Aorta (tissue), 5 donors: ENCODE measurements around the gene MMEL1. TPM values are rescaled to one million over a fixed set of nuclear protein-coding genes. Genes with fewer than 3 reads are reported as not detected.
"Not testable (repeated sequence)": the region's sequence is repeated elsewhere in the genome, so short reads cannot be mapped to it uniquely, and the experiment has no call there.

Experiments used
- ATAC-seq: fragments of 200-7000 bp; cut with Tn5 transposase; one replicate; pipeline ENCODE4 v1.9.1; 2022; ENCODE audit warnings: moderate library complexity; ENCODE audit not compliant: low FRiP score
- DNase-seq, 2 donors: peaks; one replicate each; pipeline ENCODE4 v3.0.0-alpha.2; 2020
- H3K27ac ChIP-seq, 2 donors: one replicate each; pipeline ENCODE4 v1.5.1; 2013; ENCODE audit warnings: low read length in 2 of 2, mild to moderate bottlenecking in 2 of 2, moderate library complexity in 2 of 2, control low read depth in 1 of 2, inconsistent platforms in 1 of 2, low read depth in 1 of 2
- H3K27me3 ChIP-seq, 2 donors: one replicate each; pipeline ENCODE4 v1.6.1; 2013; ENCODE audit warnings: control low read depth in 1 of 2, low read length in 1 of 2, mild to moderate bottlenecking in 1 of 2, moderate library complexity in 1 of 2; ENCODE audit not compliant: insufficient read depth in 2 of 2, control insufficient read depth in 1 of 2
- H3K36me3 ChIP-seq, 2 donors: one replicate each; pipeline ENCODE4 v1.6.1; 2013; ENCODE audit warnings: control low read depth in 1 of 2, low read length in 1 of 2, mild to moderate bottlenecking in 1 of 2; ENCODE audit not compliant: insufficient read depth in 2 of 2, control insufficient read depth in 1 of 2
- H3K4me1 ChIP-seq, 2 donors: one replicate each; pipeline ENCODE4 v1.6.1; 2013; ENCODE audit warnings: low read length in 2 of 2, control low read depth in 1 of 2, mild to moderate bottlenecking in 1 of 2, moderate library complexity in 1 of 2; ENCODE audit not compliant: insufficient read depth in 2 of 2, control insufficient read depth in 1 of 2
- H3K4me3 ChIP-seq, 2 donors: one replicate each; pipeline ENCODE4 v1.5.1; 2013; ENCODE audit warnings: low read length in 2 of 2, control low read depth in 1 of 2, mild to moderate bottlenecking in 1 of 2
- H3K9me3 ChIP-seq: one replicate; pipeline ENCODE4 v1.6.1; 2013; ENCODE audit warnings: mild to moderate bottlenecking, low read length; ENCODE audit not compliant: control insufficient read depth
- WGBS, 2 donors: extraction: QIAGEN DNeasy Blood & Tissue Kit; methylation state at CpG; one replicate each; pipeline ENCODE4 v1.1.7; 2013; 5-methylcytosine and 5-hydroxymethylcytosine counted together
- intact Hi-C, 2 donors: fragments of 100-400 bp; cut with DNase I; formaldehyde crosslinking; loops; one replicate each; pipeline versions ENCODE4 v1.14.2 to v1.15.0; 2022
- long read RNA-seq, 2 donors: library from polyadenylated mRNA; unstranded; transcript quantifications; one replicate each; pipeline ENCODE4 v2.0.0, GENCODE V29; 2020 to 2021
- polyA plus RNA-seq, 2 donors: library from polyadenylated mRNA; stranded (reverse); fragments of 200-250 nt; gene quantifications; one replicate each; pipeline ENCODE4 v1.2.3, GENCODE V29; 2013
- total RNA-seq, 2 donors: library from RNA; stranded (reverse); fragmentation: NEBNext Ultra II Directional; extraction: Animal tissue kit (Norgen Biotek cat#: 25700); gene quantifications; one replicate each; pipeline ENCODE4 v1.2.1, GENCODE V29; 2021
- donor health status: healthy with polysubstance abuse.
- donor health status: Bipolar disorder and iron deficiency.
- donor health status: DM: no; HTN: no; CAD: no.
- donor health status: DM: no; HTN: no; CAD: no.
- donor health status: DM: yes; HTN: yes; CAD: no.

The MMEL1 gene, protein sequence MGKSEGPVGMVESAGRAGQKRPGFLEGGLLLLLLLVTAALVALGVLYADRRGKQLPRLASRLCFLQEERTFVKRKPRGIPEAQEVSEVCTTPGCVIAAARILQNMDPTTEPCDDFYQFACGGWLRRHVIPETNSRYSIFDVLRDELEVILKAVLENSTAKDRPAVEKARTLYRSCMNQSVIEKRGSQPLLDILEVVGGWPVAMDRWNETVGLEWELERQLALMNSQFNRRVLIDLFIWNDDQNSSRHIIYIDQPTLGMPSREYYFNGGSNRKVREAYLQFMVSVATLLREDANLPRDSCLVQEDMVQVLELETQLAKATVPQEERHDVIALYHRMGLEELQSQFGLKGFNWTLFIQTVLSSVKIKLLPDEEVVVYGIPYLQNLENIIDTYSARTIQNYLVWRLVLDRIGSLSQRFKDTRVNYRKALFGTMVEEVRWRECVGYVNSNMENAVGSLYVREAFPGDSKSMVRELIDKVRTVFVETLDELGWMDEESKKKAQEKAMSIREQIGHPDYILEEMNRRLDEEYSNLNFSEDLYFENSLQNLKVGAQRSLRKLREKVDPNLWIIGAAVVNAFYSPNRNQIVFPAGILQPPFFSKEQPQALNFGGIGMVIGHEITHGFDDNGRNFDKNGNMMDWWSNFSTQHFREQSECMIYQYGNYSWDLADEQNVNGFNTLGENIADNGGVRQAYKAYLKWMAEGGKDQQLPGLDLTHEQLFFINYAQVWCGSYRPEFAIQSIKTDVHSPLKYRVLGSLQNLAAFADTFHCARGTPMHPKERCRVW
- total RNA-seq (1 to 10 TPM in 1 of 2 donors, under 1 TPM in 1; 0.94 to 2.4 TPM), polyA plus RNA-seq (1 to 10 TPM in 1 of 2 donors, under 1 TPM in 1; 0.63 to 1.8 TPM)
- long read RNA-seq, donor 1 = 0 reads
- long read RNA-seq, donor 2 = 0 reads

DNA sequence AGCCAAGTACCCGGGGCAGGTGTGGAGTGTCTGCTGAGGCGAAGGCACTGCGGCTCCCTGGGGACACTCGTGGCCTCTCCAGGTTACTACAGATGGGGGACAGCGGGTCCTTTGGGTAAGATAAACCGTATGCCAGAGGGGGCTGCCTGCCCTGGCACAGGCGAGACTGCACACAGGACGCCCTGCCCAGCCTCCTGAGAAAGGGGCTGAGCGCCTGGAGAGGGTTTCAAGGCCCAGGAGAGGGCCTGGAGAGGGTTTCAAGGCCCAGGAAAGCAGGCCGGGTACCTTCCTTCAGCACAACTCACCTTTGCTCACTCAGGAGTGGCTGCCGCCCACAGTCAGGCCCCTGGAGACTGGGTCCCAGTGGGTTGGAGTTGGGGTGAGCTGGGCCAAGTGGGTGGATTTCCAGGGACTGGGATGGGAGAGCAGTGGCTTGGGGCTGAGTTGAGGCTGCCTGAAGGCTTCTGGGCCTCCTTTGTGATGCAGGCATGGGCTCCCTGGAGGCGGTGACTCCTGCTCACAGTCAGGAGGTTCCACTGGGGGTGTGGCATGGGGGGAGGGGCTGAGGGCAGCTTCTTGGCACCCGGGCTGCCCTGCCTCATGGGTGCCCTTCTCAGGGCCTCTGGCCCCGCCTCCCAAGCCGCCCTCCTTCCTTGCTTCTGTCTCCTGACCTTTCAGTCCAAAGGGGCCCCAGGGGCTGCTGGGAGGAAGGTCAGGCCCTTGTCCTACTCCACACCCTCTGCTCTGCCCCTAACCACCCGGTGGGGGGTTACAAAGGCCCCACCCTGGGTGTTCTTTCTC is at the start of gene MMEL1:
TSS of gene MMEL1 (minus strand) at position 456 of the 801 bp plus-strand sequence. CDS start 3,532 bp downstream, outside the sequence.
- Histone ChIP-seq H3K4me3 (no peak within 1 kb of the TSS), H3K9me3 (peaks cover 2% of the 10 kb centered on the region), H3K36me3 (no peaks in the 10 kb centered on the region), H3K27me3 (no peaks in the 10 kb centered on the region), H3K4me1 (no peaks in the 10 kb centered on the region), H3K27ac (no peak within 1 kb of the TSS)
- intact Hi-C loops = no loop called here
- no peak for DNase-seq
- no peak for ATAC-seq
- WGBS, 2 donors = 64 to 68% methylated on average over 15 to 16 of the region's 16 CpGs

DNA sequence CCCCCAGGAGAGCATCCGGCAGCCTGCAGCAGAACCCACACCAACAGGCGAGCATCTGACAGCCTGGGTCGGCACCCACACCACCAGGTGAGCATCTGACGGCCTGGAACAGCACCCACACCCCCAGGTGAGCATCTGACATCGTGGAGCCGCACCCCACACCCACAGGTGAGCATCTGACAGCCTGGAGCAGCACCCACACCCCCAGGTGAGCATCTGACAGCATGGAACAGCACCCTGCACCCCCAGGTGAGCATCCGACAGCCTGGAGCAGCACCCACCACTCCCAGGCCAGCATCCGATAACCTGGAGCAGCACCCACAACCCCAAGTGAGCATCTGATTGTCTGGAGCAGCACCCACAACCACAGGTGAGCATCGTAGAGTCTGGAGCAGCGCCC is 43.9 kb upstream of the MMEL1 start:
- H3K27ac ChIP-seq, ATAC-seq, H3K4me1 ChIP-seq, H3K4me3 ChIP-seq, DNase-seq, H3K9me3 ChIP-seq, intact Hi-C loops, H3K27me3 ChIP-seq, H3K36me3 ChIP-seq: not testable (repeated sequence)
- 31% methylated on average over 3 of the region's 10 CpGs; no CpG with 5 or more reads in 1 of the 2 donors for WGBS, 2 donors

DNA sequence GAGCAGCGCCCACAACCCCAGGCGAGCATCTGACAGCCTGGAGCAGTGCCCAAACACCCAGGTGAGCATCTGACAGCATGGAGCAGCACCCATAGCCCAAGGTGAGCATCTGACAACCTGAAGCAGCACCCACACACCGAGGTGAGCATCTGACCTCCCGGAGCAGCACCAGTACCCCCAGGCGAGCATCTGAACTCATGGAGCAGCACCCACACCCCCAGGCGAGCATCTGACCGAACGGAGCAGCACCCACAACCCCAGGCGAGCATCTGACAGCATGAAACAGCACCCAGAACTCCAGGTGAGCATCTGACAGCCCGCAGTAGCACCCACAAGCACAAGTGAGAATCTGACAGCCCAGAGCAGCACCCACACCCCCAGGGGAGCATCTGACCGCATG is 38.8 kb upstream of the MMEL1 start:
- H3K36me3 ChIP-seq, ATAC-seq, H3K9me3 ChIP-seq, H3K4me1 ChIP-seq, H3K4me3 ChIP-seq, H3K27ac ChIP-seq, intact Hi-C loops, H3K27me3 ChIP-seq: not testable (repeated sequence)
- 58 to 64% methylated on average over 7 of the region's 11 CpGs for WGBS, 2 donors
- DNase-seq = peak; percentile 51 to 82

DNA sequence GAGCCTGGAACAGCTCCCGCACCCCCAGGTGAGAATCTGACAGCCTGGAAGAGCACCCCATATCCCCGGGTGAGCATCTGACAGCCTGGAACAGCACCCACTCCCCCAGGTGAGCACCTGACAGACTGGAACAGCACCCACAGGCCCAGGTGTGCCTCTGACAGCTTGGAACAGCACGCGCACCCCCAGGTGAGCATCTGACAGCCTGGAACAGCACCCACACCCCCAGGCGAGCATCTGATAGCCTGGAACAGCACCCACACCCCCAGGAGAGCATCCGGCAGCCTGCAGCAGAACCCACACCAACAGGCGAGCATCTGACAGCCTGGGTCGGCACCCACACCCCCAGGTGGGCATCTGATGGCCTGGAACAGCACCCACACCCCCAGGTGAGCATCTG is 27.0 kb upstream of the MMEL1 start:
- H3K36me3 ChIP-seq, H3K27ac ChIP-seq, H3K9me3 ChIP-seq, H3K4me1 ChIP-seq, H3K4me3 ChIP-seq, ATAC-seq, intact Hi-C loops, H3K27me3 ChIP-seq: not testable (repeated sequence)
- peak; percentile 56 to 91 for DNase-seq
- 58 to 67% methylated on average over 4 to 5 of the region's 8 CpGs for WGBS, 2 donors

DNA sequence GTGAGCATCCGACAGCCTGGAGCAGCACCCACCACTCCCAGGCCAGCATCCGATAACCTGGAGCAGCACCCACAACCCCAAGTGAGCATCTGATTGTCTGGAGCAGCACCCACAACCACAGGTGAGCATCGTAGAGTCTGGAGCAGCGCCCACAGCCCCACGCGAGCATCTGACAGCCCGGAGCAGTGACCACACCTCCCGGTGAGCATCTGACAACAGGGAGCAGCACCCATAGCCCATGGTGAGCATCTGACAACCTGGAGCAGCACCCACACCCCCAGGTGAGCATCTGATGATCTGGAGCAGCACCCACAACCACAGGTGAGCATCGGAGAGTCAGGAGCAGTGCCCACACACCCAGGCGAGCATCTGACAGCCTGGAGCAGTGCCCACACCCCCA is 25.1 kb upstream of the MMEL1 start:
- DNase-seq = peak; percentile 49 to 84
- H3K36me3 ChIP-seq, H3K4me3 ChIP-seq, ATAC-seq, H3K9me3 ChIP-seq, H3K4me1 ChIP-seq, H3K27me3 ChIP-seq, H3K27ac ChIP-seq, intact Hi-C loops: not testable (repeated sequence)
- WGBS, 2 donors = 77 to 84% methylated on average over 5 to 6 of the region's 10 CpGs

DNA sequence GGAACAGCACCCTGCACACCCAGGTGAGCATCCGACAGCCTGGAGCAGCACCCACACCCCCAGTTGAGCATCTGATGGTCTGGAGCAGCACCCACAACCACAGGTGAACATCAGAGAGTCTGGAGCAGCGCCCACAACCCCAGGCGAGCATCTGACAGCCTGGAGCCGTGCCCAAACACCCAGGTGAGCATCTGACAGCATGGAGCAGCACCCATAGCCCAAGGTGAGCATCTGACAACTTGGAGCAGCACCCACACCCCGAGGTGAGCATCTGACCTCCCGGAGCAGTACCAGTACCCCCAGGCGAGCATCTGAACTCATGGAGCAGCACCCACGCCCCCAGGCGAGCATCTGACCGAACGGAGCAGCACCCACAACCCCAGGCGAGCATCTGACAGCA is 24.3 kb upstream of the MMEL1 start:
- intact Hi-C loops = not testable (repeated sequence)

DNA sequence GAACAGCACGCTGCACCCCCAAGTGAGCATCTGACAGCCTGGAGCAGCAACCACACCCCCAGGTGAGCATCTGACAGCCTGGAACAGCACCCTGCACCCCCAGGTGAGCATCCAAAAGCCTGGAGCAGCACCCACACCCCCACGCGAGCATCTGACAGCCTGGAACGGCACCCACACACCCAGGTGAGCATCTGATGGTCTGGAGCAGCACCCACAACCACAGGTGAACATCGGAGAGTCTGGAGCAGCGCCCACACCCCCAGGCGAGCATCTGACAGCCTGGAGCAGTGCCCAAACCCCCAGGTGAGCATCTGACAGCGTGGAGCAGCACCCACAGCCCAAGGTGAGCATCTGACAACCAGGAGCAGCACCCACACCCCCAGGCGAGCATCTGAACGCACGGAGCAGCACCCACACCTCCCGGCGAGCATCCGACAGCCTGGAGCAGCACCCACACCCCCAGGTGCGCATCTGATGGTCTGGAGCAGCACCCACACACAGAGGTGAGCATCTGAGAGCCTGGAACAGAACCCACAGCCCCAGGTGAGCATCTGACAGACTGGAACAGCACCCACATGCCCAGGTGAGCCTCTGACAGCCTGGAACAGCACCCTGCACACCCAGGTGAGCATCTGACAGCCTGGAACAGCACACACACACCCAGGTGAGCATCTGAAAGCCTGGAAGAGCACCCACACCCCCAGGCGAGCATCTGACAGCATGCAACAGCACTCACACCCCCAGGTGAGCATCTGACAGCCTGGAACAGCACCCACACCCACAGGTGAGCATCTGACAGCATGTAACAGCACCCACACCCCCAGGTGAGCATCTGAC is 23.0 kb upstream of the MMEL1 start:
- H3K4me1 ChIP-seq, H3K9me3 ChIP-seq, H3K27ac ChIP-seq, H3K27me3 ChIP-seq, ATAC-seq, H3K36me3 ChIP-seq, H3K4me3 ChIP-seq, intact Hi-C loops: not testable (repeated sequence)
- DNase-seq = peak; percentile 73 to 87
- 47 to 48% methylated on average over 16 of the region's 16 CpGs for WGBS, 2 donors

More for the DNA sequence above, 24.3 kb upstream of the MMEL1 start:
- not testable (repeated sequence) for H3K9me3 ChIP-seq, H3K4me1 ChIP-seq, H3K36me3 ChIP-seq, H3K4me3 ChIP-seq, H3K27me3 ChIP-seq, ATAC-seq, H3K27ac ChIP-seq
- peak in 1 of 2 donors; percentile 60 for DNase-seq
- WGBS, 2 donors = 50 to 55% methylated on average over 3 to 4 of the region's 12 CpGs
